CD4-positive, alpha-beta T cell (primary cell): ENCODE results near the gene BEND2. TPM values are rescaled to one million over a fixed set of nuclear protein-coding genes. Genes with fewer than 3 reads are reported as not detected.

Experiments used
- ATAC-seq: fragments of 200-7000 bp; cut with Tn5 transposase; one replicate; pipeline ENCODE4 v1.10.0; 2022; ENCODE audit warnings: mild to moderate bottlenecking; ENCODE audit not compliant: poor library complexity
- CTCF ChIA-PET: fragments of 350-600 bp; sonication (Branson Sonifier 250); formaldehyde crosslinking; loops from one replicate; lab custom pipeline; 2021; ENCODE audit warnings: antibody characterized with exemption, inconsistent platforms; lab: Charles Lee
- POLR2A ChIA-PET: fragments of 350-600 bp; sonication (Branson Sonifier 250); formaldehyde crosslinking; loops from one replicate; lab custom pipeline; 2021; ENCODE audit warnings: antibody characterized with exemption, inconsistent platforms; lab: Charles Lee
- DNase-seq, 14 experiments: peaks; one replicate each; pipeline ENCODE4 v3.0.0-alpha.2; 2013 to 2020; ENCODE audit warnings: mixed read lengths in 2 of 14
- H3K27ac ChIP-seq, 2 donors: one replicate each; pipeline versions ENCODE4 v1.5.1 to v1.7.0; 2013; ENCODE audit warnings: low read length in 2 of 2, low read depth in 1 of 2, mild to moderate bottlenecking in 1 of 2
- H3K27me3 ChIP-seq, 2 experiments: 1 replicate in 1 of 2; 2 replicates in 1 of 2; pipeline versions ENCODE4 v1.6.1 to v1.7.0; 2013; ENCODE audit warnings: low read length in 2 of 2, control low read depth in 1 of 2, mild to moderate bottlenecking in 1 of 2, moderate library complexity in 1 of 2; ENCODE audit not compliant: insufficient read depth in 2 of 2, control insufficient read depth in 1 of 2
- H3K36me3 ChIP-seq: one replicate; pipeline ENCODE4 v1.6.1; 2013; ENCODE audit warnings: low read length, control low read depth; ENCODE audit not compliant: insufficient read depth
- H3K4me1 ChIP-seq: one replicate; pipeline ENCODE4 v1.6.1; 2013; ENCODE audit warnings: low read length, control low read depth; ENCODE audit not compliant: insufficient read depth
- H3K4me3 ChIP-seq: one replicate; pipeline ENCODE4 v1.5.1; 2013; ENCODE audit warnings: mild to moderate bottlenecking, low read length, moderate library complexity
- H3K9me3 ChIP-seq, 2 experiments: 1 replicate in 1 of 2; 2 replicates in 1 of 2; pipeline versions ENCODE4 v1.6.1 to v1.7.0; 2013; ENCODE audit warnings: low read length in 2 of 2, mild to moderate bottlenecking in 2 of 2, control low read depth in 1 of 2, moderate library complexity in 1 of 2; ENCODE audit not compliant: control insufficient read depth in 1 of 2, insufficient read depth in 1 of 2
- H3K27ac Mint-ChIP-seq: one replicate; pipeline ENCODE4 v1.8.0; 2020; ENCODE audit warnings: mixed read lengths
- H3K27me3 Mint-ChIP-seq: one replicate; pipeline ENCODE4 v1.8.0; 2021; ENCODE audit warnings: mixed read lengths
- H3K36me3 Mint-ChIP-seq: one replicate; pipeline ENCODE4 v1.8.0; 2021; ENCODE audit warnings: low read depth, mixed read lengths
- H3K4me1 Mint-ChIP-seq: one replicate; pipeline ENCODE4 v1.8.0; 2021; ENCODE audit warnings: low read depth, mixed read lengths
- H3K4me3 Mint-ChIP-seq: one replicate; pipeline ENCODE4 v1.8.0; 2020; ENCODE audit warnings: mild to moderate bottlenecking, mixed read lengths
- H3K9me3 Mint-ChIP-seq: one replicate; pipeline ENCODE4 v1.8.0; 2020; ENCODE audit warnings: mixed read lengths
- intact Hi-C, 2 experiments: fragments of 100-400 bp; cut with DNase I in 1 of 2; cut with micrococcal nuclease in 1 of 2; formaldehyde crosslinking; loops; one replicate each; pipeline versions ENCODE4 v1.15.1 to v1.9.0; 2023 to 2025; cut with DNase I, micrococcal nuclease
- total RNA-seq, 174 experiments: library from RNA in 2 of 174; stranded (reverse) in 2 of 174; gene quantifications; one replicate each; pipeline ENCODE4 v1.2.3 and lab custom pipeline; 2021 to 2026
- TF ChIP-seq, protein P1 (sequence below): fragments of 200-600 bp; IDR thresholded peaks from one replicate; pipeline ENCODE4 v1.8.0; 2022; ENCODE audit warnings: antibody characterized with exemption, mild to moderate bottlenecking

The BEND2 gene
- total RNA-seq, 2 experiments from 2014 or later = not detected

GRCh38 chrX:18151649-18152048, 69.0 kb downstream of the BEND2 start:
- peaks cover 5% of the 10 kb centered on the region for H3K27me3 Mint-ChIP-seq
- no peak overlapping the region for H3K27ac Mint-ChIP-seq
- CTCF ChIA-PET = no interaction called here

GRCh38 chrX:18151157-18151556, 69.5 kb downstream of the BEND2 start:
- Histone ChIP-seq H3K36me3 (no peaks in the 10 kb centered on the region), H3K4me3 (no peak overlapping the region), H3K4me1 (no peaks in the 10 kb centered on the region), H3K27ac (no peak overlapping the region), H3K27me3 (no peaks in the 10 kb centered on the region), H3K9me3 (no peaks in the 10 kb centered on the region)
- Mint-ChIP-seq H3K36me3 (no peaks in the 10 kb centered on the region), H3K4me1 (no peaks in the 10 kb centered on the region), H3K27me3 (peaks cover 5% of the 10 kb centered on the region), H3K4me3 (no peak overlapping the region), H3K27ac (no peak overlapping the region), H3K9me3 (no peaks in the 10 kb centered on the region)
- TF ChIP-seq, protein P1, sequence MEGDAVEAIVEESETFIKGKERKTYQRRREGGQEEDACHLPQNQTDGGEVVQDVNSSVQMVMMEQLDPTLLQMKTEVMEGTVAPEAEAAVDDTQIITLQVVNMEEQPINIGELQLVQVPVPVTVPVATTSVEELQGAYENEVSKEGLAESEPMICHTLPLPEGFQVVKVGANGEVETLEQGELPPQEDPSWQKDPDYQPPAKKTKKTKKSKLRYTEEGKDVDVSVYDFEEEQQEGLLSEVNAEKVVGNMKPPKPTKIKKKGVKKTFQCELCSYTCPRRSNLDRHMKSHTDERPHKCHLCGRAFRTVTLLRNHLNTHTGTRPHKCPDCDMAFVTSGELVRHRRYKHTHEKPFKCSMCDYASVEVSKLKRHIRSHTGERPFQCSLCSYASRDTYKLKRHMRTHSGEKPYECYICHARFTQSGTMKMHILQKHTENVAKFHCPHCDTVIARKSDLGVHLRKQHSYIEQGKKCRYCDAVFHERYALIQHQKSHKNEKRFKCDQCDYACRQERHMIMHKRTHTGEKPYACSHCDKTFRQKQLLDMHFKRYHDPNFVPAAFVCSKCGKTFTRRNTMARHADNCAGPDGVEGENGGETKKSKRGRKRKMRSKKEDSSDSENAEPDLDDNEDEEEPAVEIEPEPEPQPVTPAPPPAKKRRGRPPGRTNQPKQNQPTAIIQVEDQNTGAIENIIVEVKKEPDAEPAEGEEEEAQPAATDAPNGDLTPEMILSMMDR = no peak
- no peak for ATAC-seq
- ChIA-PET CTCF (no interaction called here), POLR2A (no interaction called here)
- DNase-seq = no peak
- intact Hi-C loops = no loop called here

More at GRCh38 chrX:18151649-18152048, 69.0 kb downstream of the BEND2 start:
- Mint-ChIP-seq H3K36me3 (no peaks in the 10 kb centered on the region), H3K4me3 (no peak overlapping the region), H3K9me3 (peaks cover under 1% of the 10 kb centered on the region), H3K4me1 (no peaks in the 10 kb centered on the region)
- TF ChIP-seq, protein P1 = no peak
- Histone ChIP-seq H3K27me3 (no peaks in the 10 kb centered on the region), H3K36me3 (no peaks in the 10 kb centered on the region), H3K4me1 (no peaks in the 10 kb centered on the region), H3K4me3 (no peak overlapping the region), H3K27ac (no peak overlapping the region), H3K9me3 (no peaks in the 10 kb centered on the region)
- no peak for DNase-seq
- POLR2A ChIA-PET = no interaction called here
- ATAC-seq = no peak
- intact Hi-C loops = no loop called here

DNA sequence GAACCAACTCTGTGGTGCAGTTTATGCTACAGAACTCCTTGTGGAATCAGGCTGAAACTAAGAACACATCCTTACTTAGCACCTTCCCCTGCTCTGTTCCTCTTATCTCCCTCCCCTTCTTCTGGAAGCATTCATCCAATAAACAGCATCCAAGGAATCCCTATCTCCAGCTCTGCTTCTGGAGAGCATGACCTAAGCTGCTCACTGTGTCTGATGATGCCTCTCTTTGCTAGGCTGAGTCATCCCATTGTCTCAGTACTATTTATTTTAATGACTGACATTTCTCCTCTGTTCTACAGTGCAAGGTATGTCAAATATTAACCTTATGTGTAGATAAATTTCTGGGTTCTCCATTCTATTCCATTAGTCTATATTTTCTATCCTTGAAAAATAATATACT, 71.2 kb downstream of the BEND2 start:
- Mint-ChIP-seq H3K4me1 (no peaks in the 10 kb centered on the region), H3K36me3 (no peaks in the 10 kb centered on the region), H3K27me3 (peaks cover 5% of the 10 kb centered on the region), H3K4me3 (no peak overlapping the region), H3K27ac (no peak overlapping the region), H3K9me3 (no peaks in the 10 kb centered on the region)
- no peak overlapping the region for H3K27ac ChIP-seq
- TF ChIP-seq, protein P1 = no peak
- H3K4me3 ChIP-seq = no peak overlapping the region
- H3K9me3 ChIP-seq = no peaks in the 10 kb centered on the region
- ChIA-PET CTCF (no interaction called here), POLR2A (no interaction called here)
- intact Hi-C loops = no loop called here
- H3K4me1 ChIP-seq = no peaks in the 10 kb centered on the region
- DNase-seq (no peak), ATAC-seq (no peak)
- no peaks in the 10 kb centered on the region for H3K36me3 ChIP-seq
- no peaks in the 10 kb centered on the region for H3K27me3 ChIP-seq
